Left lung (tissue), 10 donors: Measurements from ENCODE around the gene ZNF836. TPM values are rescaled to one million over a fixed set of nuclear protein-coding genes. Genes with fewer than 3 reads are reported as not detected.

ENCODE experiments used
- ATAC-seq: fragments of 200-7000 bp; cut with Tn5 transposase; one replicate; pipeline ENCODE4 v1.9.1; 2020; ENCODE audit warnings: moderate library complexity
- DNase-seq, 4 donors: peaks; one replicate each; pipeline ENCODE4 v3.0.0-alpha.2; 2013 to 2020
- H3K27ac ChIP-seq, 2 donors: fragments of 200-600 bp; sonication (generic) in 1 of 2; one replicate each; pipeline versions ENCODE4 v1.5.0 to v1.8.0; 2020 to 2021
- H3K27me3 ChIP-seq, 2 donors: fragments of 200-600 bp; sonication (generic) in 1 of 2; one replicate each; pipeline versions ENCODE4 v1.5.0 to v1.8.0; 2020 to 2021
- H3K36me3 ChIP-seq, 2 donors: fragments of 200-600 bp; sonication (generic) in 1 of 2; one replicate each; pipeline versions ENCODE4 v1.5.0 to v1.8.0; 2020 to 2021
- H3K4me1 ChIP-seq, 2 donors: fragments of 200-600 bp; one replicate each; pipeline ENCODE4 v1.8.0; 2021
- H3K4me3 ChIP-seq, 2 donors: fragments of 200-600 bp; sonication (generic) in 1 of 2; one replicate each; pipeline versions ENCODE4 v1.5.0 to v1.8.0; 2020 to 2021; ENCODE audit warnings: mild to moderate bottlenecking in 1 of 2
- H3K9me3 ChIP-seq, 2 donors: fragments of 200-600 bp; sonication (generic) in 1 of 2; one replicate each; pipeline versions ENCODE4 v1.5.0 to v1.8.0; 2020 to 2021
- CTCF ChIP-seq, 2 donors: fragments of 200-600 bp; sonication (generic) in 1 of 2; IDR thresholded peaks; one replicate each; pipeline versions ENCODE4 v1.5.0 to v1.8.0; 2021; ENCODE audit warnings: antibody characterized with exemption in 2 of 2
- intact Hi-C, 2 donors: fragments of 100-400 bp; cut with DNase I; formaldehyde crosslinking; loops; one replicate each; pipeline versions ENCODE4 v1.11.2 to v1.14.2; 2022
- polyA plus RNA-seq, 6 donors: library from polyadenylated mRNA; unstranded; fragments of 120-200 nt; gene quantifications; one replicate each; pipeline ENCODE4 v1.2.1, GENCODE V29; 2013; ENCODE audit not compliant: insufficient read length in 6 of 6
- total RNA-seq, 2 donors: library from RNA; stranded (reverse); fragmentation: NEBNext Ultra II Directional; extraction: Animal tissue kit (Norgen Biotek cat#: 25700); gene quantifications; one replicate each; pipeline ENCODE4 v1.2.1, GENCODE V29; 2021
- donor health status: DM: no; HTN: yes; CAD: no.
- donor health status: DM: no; HTN: no; CAD: no.

The ZNF836 gene
- total and polyA plus RNA-seq, 8 donors = 13.1 to 25.1 (median 21.8) TPM

GRCh38 chr19:52138278-52138982, 33.0 kb downstream of the ZNF836 start:
- peak; percentile 19 for ATAC-seq
- TF ChIP-seq CTCF (IDR thresholded peaks at IDR 0.05) = no peak
- H3K4me3 ChIP-seq = peak overlapping the region; percentile 72 to 94
- intact Hi-C loops = loop anchor here in 1 of 2 donors (5.0 kb wide), 1 partner anchor 99 kb away; no protein-coding TSS in a partner anchor
- peaks cover 0 to 32% of the 10 kb centered on the region in 2 donors for H3K9me3 ChIP-seq
- H3K27ac ChIP-seq = peak overlapping the region; percentile 94 to 96
- H3K36me3 ChIP-seq = peaks cover 0 to 4% of the 10 kb centered on the region in 2 donors
- H3K27me3 ChIP-seq = no peaks in the 10 kb centered on the region
- H3K4me1 ChIP-seq = peaks cover 3 to 24% of the 10 kb centered on the region in 2 donors
- peak in 3 of 4 donors; percentile 46 to 78 (median 56) for DNase-seq

- H3K4me3 ChIP-seq = no peak overlapping the region
- ATAC-seq = no peak
These were observed 51.1 kb downstream of the ZNF836 start for GRCh38 chr19:52120286-52120685.

DNA sequence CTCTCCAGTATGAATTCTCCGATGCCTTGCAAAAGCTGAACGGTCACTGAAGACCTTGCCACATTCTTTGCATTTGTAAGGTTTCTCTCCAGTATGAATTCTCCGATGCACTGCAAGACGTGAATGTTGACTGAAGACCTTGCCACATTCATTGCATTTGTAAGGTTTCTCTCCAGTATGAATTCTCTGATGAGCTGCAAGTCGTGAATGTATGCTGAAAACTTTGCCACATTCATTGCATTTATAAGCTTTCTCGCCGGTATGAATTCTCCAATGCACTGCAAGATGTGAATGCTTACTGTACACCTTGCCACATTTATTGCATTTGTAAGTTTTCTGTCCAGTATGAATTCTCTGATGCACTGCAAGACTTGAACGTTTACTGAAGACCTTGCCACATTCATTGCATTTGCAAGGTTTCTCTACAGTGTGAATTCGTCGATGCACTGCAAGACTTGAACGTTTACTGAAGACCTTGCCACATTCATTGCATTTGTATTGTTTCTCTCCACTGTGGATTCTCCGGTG, 55.8 kb downstream of the ZNF836 start:
- no peak for TF ChIP-seq CTCF (IDR thresholded peaks at IDR 0.05)
- no peak for ATAC-seq
- peaks cover 0 to 64% of the 10 kb centered on the region in 2 donors for H3K36me3 ChIP-seq
- H3K27ac ChIP-seq = no peak overlapping the region
- no peaks in the 10 kb centered on the region for H3K4me1 ChIP-seq
- no peak overlapping the region for H3K4me3 ChIP-seq
- H3K9me3 ChIP-seq = peaks cover 33 to 100% of the 10 kb centered on the region in 2 donors
- DNase-seq = no peak
- no peaks in the 10 kb centered on the region for H3K27me3 ChIP-seq
- intact Hi-C loops = no loop called here

More at GRCh38 chr19:52120286-52120685, 51.1 kb downstream of the ZNF836 start:
- Histone ChIP-seq H3K27ac (no peak overlapping the region), H3K4me1 (no peaks in the 10 kb centered on the region), H3K27me3 (no peaks in the 10 kb centered on the region), H3K9me3 (peaks cover 24 to 100% of the 10 kb centered on the region in 2 donors), H3K36me3 (peaks cover 18 to 100% of the 10 kb centered on the region in 2 donors)
- intact Hi-C loops = no loop called here
- TF ChIP-seq CTCF (IDR thresholded peaks at IDR 0.05) = no peak
- DNase-seq = no peak

DNA sequence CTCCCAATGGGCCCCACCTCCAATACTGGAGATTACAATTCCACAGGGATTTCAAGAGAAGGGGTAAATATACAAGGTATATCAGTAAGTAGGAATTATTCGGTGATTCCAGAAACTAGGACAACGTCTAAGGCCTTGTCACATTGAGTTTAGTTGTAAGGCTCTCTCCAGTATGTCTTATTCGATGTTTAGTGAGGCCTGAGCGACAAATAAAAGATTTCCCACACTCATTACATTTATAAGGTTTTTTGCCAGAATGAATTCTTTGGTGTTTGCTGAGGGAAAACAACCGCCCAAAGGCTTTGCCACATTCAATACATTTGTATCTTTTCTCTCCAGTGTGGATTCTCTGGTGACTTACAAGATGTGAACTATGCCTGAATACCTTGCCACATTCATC, 56.7 kb downstream of the ZNF836 start:
- H3K27me3 ChIP-seq = no peaks in the 10 kb centered on the region
- ATAC-seq = no peak
- no peak overlapping the region for H3K27ac ChIP-seq
- intact Hi-C loops = no loop called here
- TF ChIP-seq CTCF (IDR thresholded peaks at IDR 0.05) = no peak
- H3K4me3 ChIP-seq = no peak overlapping the region
- peaks cover 0 to 55% of the 10 kb centered on the region in 2 donors for H3K36me3 ChIP-seq
- DNase-seq = no peak
- H3K4me1 ChIP-seq = no peaks in the 10 kb centered on the region
- H3K9me3 ChIP-seq = peaks cover 28 to 100% of the 10 kb centered on the region in 2 donors

- Histone ChIP-seq H3K36me3 (peaks cover 0 to 34% of the 10 kb centered on the region in 2 donors), H3K4me3 (no peak overlapping the region), H3K27ac (no peak overlapping the region), H3K4me1 (no peaks in the 10 kb centered on the region), H3K9me3 (peaks cover 25 to 100% of the 10 kb centered on the region in 2 donors), H3K27me3 (no peaks in the 10 kb centered on the region)
- DNase-seq = no peak
- intact Hi-C loops = no loop called here
- no peak for ATAC-seq
- TF ChIP-seq CTCF (IDR thresholded peaks at IDR 0.05) = no peak
These were observed 58.8 kb downstream of the ZNF836 start for GRCh38 chr19:52112624-52113023.
